Bronchial smooth muscle cell (primary cell): ENCODE measurements around the gene TIPARP. TPM values are rescaled to one million over a fixed set of nuclear protein-coding genes. Genes with fewer than 3 reads are reported as not detected.

Source experiments
- total RNA-seq: library from RNA; depleted of rRNA; stranded (reverse); fragments of >200 nt; gene quantifications from 2 replicates; pipeline ENCODE4 v1.2.1, GENCODE V29; 2014

The TIPARP gene, protein sequence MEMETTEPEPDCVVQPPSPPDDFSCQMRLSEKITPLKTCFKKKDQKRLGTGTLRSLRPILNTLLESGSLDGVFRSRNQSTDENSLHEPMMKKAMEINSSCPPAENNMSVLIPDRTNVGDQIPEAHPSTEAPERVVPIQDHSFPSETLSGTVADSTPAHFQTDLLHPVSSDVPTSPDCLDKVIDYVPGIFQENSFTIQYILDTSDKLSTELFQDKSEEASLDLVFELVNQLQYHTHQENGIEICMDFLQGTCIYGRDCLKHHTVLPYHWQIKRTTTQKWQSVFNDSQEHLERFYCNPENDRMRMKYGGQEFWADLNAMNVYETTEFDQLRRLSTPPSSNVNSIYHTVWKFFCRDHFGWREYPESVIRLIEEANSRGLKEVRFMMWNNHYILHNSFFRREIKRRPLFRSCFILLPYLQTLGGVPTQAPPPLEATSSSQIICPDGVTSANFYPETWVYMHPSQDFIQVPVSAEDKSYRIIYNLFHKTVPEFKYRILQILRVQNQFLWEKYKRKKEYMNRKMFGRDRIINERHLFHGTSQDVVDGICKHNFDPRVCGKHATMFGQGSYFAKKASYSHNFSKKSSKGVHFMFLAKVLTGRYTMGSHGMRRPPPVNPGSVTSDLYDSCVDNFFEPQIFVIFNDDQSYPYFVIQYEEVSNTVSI
- 24.3 and 25.9 TPM in 2 replicates for total RNA-seq

GRCh38 chr3:156674046-156674910 lies at the start of gene TIPARP:
TSS of gene TIPARP (plus strand) at chr3:156674590. CDS start at chr3:156677698, 3,108 bp downstream.

Other genes starting within 250 kb of the TIPARP start
- gene SSR3, start 119.5 kb upstream of the TIPARP start, total RNA-seq: 136 and 265 TPM in 2 replicates
- gene LEKR1, start 151.8 kb downstream of the TIPARP start, total RNA-seq: 0.26 and 0.32 TPM in 2 replicates